Panc1 (cell line): Measurements from ENCODE around the gene GRIK3. TPM values are rescaled to one million over a fixed set of nuclear protein-coding genes. Genes with fewer than 3 reads are reported as not detected.

Source experiments
- ATAC-seq: fragments of 200-7000 bp; cut with Tn5 transposase; 2 replicates; pipeline ENCODE4 v1.9.1; 2020; ENCODE audit warnings: mild to moderate bottlenecking, moderate library complexity
- BruUV-seq: library from RNA; stranded (reverse); fragments of 400-500 nt; replicated peaks from 2 replicates; lab custom pipeline; 2021; lab: Mats Ljungman, UMichigan
- CTCF ChIA-PET: fragments of 300-600 bp; sonication (Branson Sonifier 250); formaldehyde crosslinking; loops from one replicate; lab custom pipeline; 2022; ENCODE audit warnings: antibody characterized with exemption; lab: Charles Lee
- POLR2A ChIA-PET: fragments of 300-600 bp; sonication (Branson Sonifier 250); formaldehyde crosslinking; loops from one replicate; lab custom pipeline; 2022; ENCODE audit warnings: antibody characterized with exemption; lab: Charles Lee
- DNase-seq: peaks from one replicate; pipeline ENCODE4 v3.0.0-alpha.2; 2010; ENCODE audit warnings: low read depth, low spot score
- H3K27ac ChIP-seq: 2 replicates; pipeline ENCODE4 v1.5.1; 2011; ENCODE audit warnings: mild to moderate bottlenecking, low read length, inconsistent platforms
- H3K27me3 ChIP-seq: fragments of 200-500 bp; sonication (Bioruptor generic); 2 replicates; pipeline ENCODE4 v1.6.0; 2014; ENCODE audit warnings: low read length, inconsistent platforms; ENCODE audit not compliant: control insufficient read depth, insufficient read depth
- H3K36me3 ChIP-seq: fragments of 200-500 bp; sonication (Bioruptor generic); 2 replicates; pipeline ENCODE4 v1.5.1; 2014; ENCODE audit warnings: inconsistent platforms, mild to moderate bottlenecking, low read length, moderate library complexity; ENCODE audit not compliant: control insufficient read depth, insufficient read depth
- H3K4me1 ChIP-seq: 2 replicates; pipeline ENCODE4 v1.5.1; 2011; ENCODE audit warnings: inconsistent platforms, mild to moderate bottlenecking, low read length, moderate library complexity; ENCODE audit not compliant: control insufficient read depth, insufficient read depth
- H3K4me3 ChIP-seq, 2 experiments: 2 replicates each; pipeline ENCODE4 v1.5.1; 2011 to 2012; ENCODE audit warnings: low read depth in 2 of 2, low read length in 2 of 2, mild to moderate bottlenecking in 2 of 2, inconsistent platforms in 1 of 2, moderate library complexity in 1 of 2
- H3K9me3 ChIP-seq: fragments of 200-500 bp; sonication (Bioruptor generic); 2 replicates; pipeline ENCODE4 v1.5.1; 2014; ENCODE audit warnings: low read depth, mild to moderate bottlenecking, inconsistent platforms, low read length, moderate library complexity; ENCODE audit not compliant: control insufficient read depth, insufficient read depth
- CTCF ChIP-seq: fragments of 450-650 bp; IDR thresholded peaks from 2 replicates; pipeline ENCODE4 v1.5.1; 2017; ENCODE audit warnings: mild to moderate bottlenecking
- POLR2AphosphoS5 ChIP-seq: IDR thresholded peaks from 2 replicates; pipeline ENCODE4 v1.6.1; 2012; ENCODE audit warnings: mild to moderate bottlenecking, low read depth, low read length, moderate library complexity
- REST ChIP-seq, 2 experiments: IDR thresholded peaks; 2 replicates each; pipeline ENCODE4 v1.6.1; 2011 to 2012; ENCODE audit warnings: low read depth in 2 of 2, control low read depth in 1 of 2, low read length in 1 of 2, mild to moderate bottlenecking in 1 of 2, moderate library complexity in 1 of 2; ENCODE audit not compliant: insufficient read depth in 1 of 2
- SIN3A ChIP-seq: IDR thresholded peaks from 2 replicates; pipeline ENCODE4 v1.6.1; 2012; ENCODE audit warnings: low read depth, mild to moderate bottlenecking, low read length, moderate library complexity, borderline replicate concordance; ENCODE audit not compliant: insufficient read depth
- TCF7L2 ChIP-seq: IDR thresholded peaks from 2 replicates; pipeline ENCODE4 v1.6.1; 2011; ENCODE audit warnings: mild to moderate bottlenecking, low read depth, low read length, inconsistent platforms
- in situ Hi-C: cut with HindIII; loops from 2 replicates; pipeline ENCODE4 v1.10.0; 2016; ENCODE audit warnings: low sequenced_read_pairs, low pct_unique_long_range_greater_than_20kb
- intact Hi-C: fragments of 100-400 bp; cut with micrococcal nuclease; formaldehyde crosslinking; loops from one replicate; pipeline ENCODE4 v1.10.0; 2022; ENCODE audit not compliant: unreplicated experiment
- total RNA-seq: library from RNA; stranded (reverse); gene quantifications from one replicate; pipeline ENCODE4 v1.2.1, GENCODE V29; 2021; ENCODE audit not compliant: unreplicated experiment

GRIK3 gene
- total RNA-seq, 1 experiment from 2014 or later = not detected

GRCh38 chr1:36924282-36924811, 110.0 kb downstream of the GRIK3 start:
- no peaks in the 10 kb centered on the region for H3K9me3 ChIP-seq
- H3K4me3 ChIP-seq = no peak overlapping the region
- peaks cover 4% of the 10 kb centered on the region; the same call in 1 of the 2 replicates for H3K27me3 ChIP-seq
- H3K36me3 ChIP-seq = no peaks in the 10 kb centered on the region
- CTCF ChIA-PET = no interaction called here
- no peak for DNase-seq
- POLR2A ChIA-PET = no interaction called here
- H3K4me1 ChIP-seq = no peaks in the 10 kb centered on the region
- no peak for ATAC-seq
- BruUV-seq = no TSS peak
- intact Hi-C loops (no loop called here), in situ Hi-C loops (no loop called here)
- no peak overlapping the region for H3K27ac ChIP-seq
- TF ChIP-seq POLR2AphosphoS5 (no peak), TCF7L2 (no peak), CTCF (no peak), REST (IDR thresholded peaks at IDR 0.05; ENCODE audit: insufficient read depth in 1 of 2, low read depth in 2 of 2, low read length in 1 of 2) (peak; percentile 96)

- ChIA-PET CTCF (no interaction called here), POLR2A (no interaction called here)
- Histone ChIP-seq H3K4me1 (no peaks in the 10 kb centered on the region), H3K9me3 (no peaks in the 10 kb centered on the region), H3K4me3 (no peak overlapping the region), H3K27ac (no peak overlapping the region), H3K27me3 (peaks cover 4% of the 10 kb centered on the region; the same call in 1 of the 2 replicates), H3K36me3 (no peaks in the 10 kb centered on the region)
- BruUV-seq = no TSS peak
- ATAC-seq = no peak
- in situ Hi-C loops = no loop called here
- intact Hi-C loops = no loop called here
- TF ChIP-seq POLR2AphosphoS5 (no peak), REST (IDR thresholded peaks at IDR 0.05; ENCODE audit: insufficient read depth in 1 of 2, low read depth in 2 of 2, low read length in 1 of 2) (no peak), TCF7L2 (no peak), SIN3A (no peak)
- DNase-seq = no peak
Measured at GRCh38 chr1:36922593-36923426, 111.5 kb downstream of the GRIK3 start.
